WI38 (cell line): ENCODE measurements around the gene CHFR.
"Not testable (repeated sequence)": the region's sequence is repeated elsewhere in the genome, so short reads cannot be mapped to it uniquely, and the experiment has no call there.

ENCODE experiments used
- H3K4me3 ChIP-seq: 2 replicates; pipeline ENCODE4 v1.5.1; 2011; ENCODE audit warnings: low read depth, mild to moderate bottlenecking, control low read depth, low read length
- TF ChIP-seq, protein P1 (sequence below): IDR thresholded peaks from 2 replicates; pipeline ENCODE4 v1.5.1; 2012; ENCODE audit warnings: low read depth, mild to moderate bottlenecking, control low read depth, low read length

CHFR gene

DNA sequence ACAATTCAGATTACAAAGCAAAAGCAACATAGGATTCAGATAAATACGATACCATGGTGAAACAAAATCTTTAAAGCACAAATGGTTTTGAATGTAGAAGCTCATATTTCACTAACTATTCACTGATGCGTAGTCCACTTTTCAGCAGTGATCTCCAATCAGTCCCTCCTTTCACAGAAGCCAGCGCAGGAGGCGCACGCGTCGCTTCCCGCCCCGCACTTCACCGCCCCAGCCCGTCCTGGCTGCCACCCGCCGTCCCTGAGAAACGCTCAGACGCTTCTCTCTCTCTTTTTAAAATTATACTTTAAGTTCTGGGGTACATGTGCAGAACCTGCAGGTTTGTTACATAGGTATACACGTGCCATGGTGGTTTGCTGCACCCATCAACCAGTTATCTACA is 19.8 kb upstream of the CHFR start:
- TF ChIP-seq, protein P1, sequence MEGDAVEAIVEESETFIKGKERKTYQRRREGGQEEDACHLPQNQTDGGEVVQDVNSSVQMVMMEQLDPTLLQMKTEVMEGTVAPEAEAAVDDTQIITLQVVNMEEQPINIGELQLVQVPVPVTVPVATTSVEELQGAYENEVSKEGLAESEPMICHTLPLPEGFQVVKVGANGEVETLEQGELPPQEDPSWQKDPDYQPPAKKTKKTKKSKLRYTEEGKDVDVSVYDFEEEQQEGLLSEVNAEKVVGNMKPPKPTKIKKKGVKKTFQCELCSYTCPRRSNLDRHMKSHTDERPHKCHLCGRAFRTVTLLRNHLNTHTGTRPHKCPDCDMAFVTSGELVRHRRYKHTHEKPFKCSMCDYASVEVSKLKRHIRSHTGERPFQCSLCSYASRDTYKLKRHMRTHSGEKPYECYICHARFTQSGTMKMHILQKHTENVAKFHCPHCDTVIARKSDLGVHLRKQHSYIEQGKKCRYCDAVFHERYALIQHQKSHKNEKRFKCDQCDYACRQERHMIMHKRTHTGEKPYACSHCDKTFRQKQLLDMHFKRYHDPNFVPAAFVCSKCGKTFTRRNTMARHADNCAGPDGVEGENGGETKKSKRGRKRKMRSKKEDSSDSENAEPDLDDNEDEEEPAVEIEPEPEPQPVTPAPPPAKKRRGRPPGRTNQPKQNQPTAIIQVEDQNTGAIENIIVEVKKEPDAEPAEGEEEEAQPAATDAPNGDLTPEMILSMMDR = no peak
- H3K4me3 ChIP-seq = no peak overlapping the region

DNA sequence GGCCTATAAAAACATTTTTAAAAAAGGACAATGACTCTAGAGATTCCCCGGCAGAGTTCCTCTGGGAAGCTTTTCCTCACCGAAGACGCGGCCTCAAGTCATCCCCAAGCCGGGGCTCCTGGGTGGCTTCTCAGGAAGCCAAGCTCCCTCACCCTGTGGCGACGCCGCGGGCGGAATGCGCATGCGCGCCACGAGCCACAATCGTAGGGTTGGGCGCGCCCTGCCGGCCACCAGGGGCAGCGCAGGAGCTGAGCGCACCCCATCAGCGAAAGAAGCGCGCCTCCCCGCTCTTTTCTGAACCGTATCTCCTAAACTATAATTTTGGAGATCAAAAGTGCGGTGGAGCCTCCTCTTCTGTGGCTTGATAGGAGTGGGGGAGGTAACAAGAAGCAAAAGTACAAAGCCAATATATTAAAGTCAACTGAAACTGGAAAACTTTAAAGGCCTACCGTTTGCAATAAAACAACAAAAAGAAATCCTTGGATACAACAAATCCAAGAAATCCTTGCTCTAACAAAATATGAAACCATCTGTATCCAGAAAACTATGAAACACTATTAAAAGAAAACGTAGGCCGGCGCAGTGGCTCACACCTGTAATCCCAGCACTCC is 17.4 kb upstream of the CHFR start:
- no peak overlapping the region for H3K4me3 ChIP-seq
- TF ChIP-seq, protein P1 = peak; percentile 73

DNA sequence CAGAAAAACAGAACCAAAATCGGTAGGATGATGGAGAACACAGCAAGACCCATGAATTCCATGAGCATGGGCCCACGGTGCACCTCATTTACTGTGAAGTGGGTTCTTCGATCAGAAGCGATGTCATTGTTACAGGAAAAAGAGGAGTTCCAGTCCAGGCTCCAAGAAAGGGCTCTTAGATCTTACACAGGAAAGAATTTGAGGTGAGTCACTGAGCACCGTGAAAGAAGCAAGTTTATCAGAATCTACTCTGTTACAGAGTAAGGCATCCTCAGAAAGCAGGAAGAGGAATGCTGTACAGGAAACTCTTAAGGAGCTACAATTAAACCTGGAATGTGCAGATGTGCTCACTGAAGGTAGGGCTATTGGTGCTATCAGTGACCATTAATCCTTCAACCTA is 11.6 kb upstream of the CHFR start:
- TF ChIP-seq, protein P1 = no peak
- H3K4me3 ChIP-seq = no peak overlapping the region

DNA sequence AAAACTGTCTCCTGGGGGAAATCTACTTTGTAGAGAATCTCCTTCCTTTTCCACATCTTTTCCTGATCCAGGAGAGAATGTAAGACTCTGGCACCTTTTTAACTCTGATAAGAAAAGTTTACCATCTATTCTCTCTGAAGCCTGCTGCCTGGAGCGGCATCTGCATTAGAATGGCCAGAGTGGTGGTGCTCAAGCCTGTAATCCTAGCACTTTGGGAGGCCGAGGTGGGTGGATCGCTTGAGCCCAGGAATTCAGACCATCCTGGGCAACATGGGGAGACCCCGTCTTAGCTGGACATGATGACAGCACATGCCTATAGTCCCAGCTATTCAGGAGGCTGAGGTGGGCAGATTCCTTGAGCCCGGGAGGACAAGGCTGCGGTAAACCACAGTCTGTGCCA is 1.4 kb upstream of the CHFR start:
- TF ChIP-seq, protein P1 = no peak
- no peak overlapping the region for H3K4me3 ChIP-seq

DNA sequence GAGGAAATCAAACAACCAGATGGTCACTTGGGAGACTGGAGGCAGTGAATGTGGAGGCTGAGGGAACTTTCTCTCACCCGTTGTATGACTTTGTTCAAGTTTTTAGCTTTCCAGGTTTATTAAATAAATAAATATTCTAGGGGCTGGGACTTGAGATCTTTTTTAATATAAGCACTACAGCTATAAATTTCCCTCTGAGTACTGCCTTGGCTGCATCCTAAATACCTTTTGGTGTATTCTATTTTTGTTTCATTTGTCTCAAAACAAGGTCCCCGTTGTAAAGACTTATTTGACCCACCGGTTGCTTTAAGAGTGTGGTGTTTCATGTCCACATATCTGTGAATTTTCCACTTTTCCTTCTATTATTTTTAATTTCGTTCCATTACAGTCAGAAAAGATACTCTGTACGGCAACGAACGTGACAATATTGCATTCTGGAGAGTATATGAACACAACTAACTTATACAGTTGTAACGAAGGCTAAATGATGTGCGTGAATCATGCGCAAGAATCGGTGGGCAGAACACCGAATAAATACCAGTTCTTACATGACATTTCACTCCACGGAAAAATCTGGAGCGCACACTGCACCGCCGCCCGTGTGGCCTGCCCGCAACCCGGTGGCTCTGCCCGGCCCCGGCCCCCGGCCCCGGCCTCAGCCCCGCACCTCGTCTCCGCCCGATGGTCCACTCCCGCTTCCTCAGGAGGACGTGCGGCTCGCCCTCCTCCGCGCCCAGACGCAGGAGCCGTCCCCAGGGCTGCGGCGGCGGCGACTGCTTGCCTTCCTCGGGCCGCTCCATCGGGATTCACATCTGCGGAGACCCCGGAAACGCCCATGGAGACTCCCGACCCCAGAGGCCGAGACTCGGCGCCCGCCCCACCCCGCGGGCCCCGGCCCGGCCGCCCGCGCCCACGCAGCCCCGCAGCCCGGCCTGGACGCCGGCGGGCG is 602 bp downstream of the CHFR start:
- TF ChIP-seq, protein P1 = no peak
- H3K4me3 ChIP-seq = peak overlapping the region; percentile 74

DNA sequence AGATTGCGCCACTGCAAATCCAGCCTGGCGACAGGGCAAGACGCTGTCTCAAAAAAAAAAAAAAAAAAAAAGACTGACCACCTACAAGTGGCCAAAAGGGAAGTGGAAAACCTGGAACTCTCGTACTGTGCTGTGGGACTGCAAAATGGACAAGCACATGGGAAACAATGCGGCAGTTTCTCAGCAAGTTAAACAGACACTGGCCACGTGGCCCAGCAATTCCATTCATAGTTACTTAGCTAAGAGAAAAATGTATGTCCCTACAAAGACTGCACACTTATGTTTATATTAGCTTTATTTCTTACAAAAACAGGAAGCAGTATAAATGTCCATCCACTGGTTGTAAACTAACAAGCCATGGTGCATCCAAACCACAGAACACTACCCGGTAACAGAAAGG is 5.6 kb downstream of the CHFR start:
- TF ChIP-seq, protein P1 = no peak
- no peak overlapping the region for H3K4me3 ChIP-seq

DNA sequence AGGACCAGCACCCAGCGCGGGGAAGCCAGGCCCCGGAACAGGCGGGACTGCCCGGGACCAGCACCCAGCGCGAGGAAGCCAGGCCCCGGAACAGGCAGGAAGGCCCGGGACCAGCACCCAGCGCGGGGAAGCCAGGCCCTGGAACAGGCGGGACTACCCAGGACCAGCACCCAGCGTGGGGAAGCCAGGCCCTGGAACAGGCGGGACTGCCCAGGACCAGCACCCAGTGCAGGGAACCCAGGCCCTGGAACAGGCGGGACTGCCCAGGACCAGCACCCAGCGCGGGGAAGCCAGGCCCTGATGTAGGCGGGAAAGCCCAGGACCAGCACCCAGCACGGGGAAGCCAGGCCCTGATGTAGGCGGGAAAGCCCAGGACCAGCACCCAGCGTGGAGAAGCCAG is 12.8 kb downstream of the CHFR start:
- not testable (repeated sequence) for H3K4me3 ChIP-seq
